HG03342 (cell line): Measurements from ENCODE around the gene SLX4.
"Not testable (repeated sequence)": the region's sequence is repeated elsewhere in the genome, so short reads cannot be mapped to it uniquely, and the experiment has no call there.

Source experiments
- ATAC-seq: cut with Tn5 transposase; IDR thresholded peaks from one replicate; pipeline ENCODE4 v1.9.1; 2021; ENCODE audit warnings: mild to moderate bottlenecking, moderate library complexity; ENCODE audit not compliant: unreplicated experiment

The SLX4 gene

DNA sequence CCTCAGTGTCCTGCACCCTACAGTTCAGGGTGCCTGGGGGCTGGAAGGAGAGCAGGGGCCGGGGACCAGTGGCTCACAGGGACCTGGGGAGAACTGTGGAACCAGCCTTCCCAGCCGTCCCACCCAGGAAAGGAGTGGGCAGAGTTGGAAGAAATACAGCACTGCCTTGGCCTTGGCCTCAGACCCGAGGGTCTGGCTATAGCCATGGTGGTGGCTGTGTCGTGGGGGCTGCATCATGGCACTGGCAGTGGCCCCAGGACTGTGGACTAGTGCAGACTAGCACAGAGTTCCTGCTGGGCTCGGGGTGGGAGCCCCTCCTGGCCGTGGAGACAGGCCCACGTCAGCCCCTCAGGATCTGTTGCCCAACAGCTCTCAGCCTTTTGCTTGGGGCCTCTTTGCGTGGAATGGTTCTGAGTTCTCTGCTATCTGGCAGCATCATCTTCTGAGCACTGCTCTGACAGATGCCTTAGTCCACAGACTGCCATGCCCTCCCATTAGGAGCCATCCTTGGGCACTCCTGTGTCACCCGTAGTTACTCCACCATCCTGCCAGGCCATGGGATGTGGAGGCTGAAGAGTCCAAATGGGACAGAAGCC, 30.5 kb upstream of the SLX4 start:
- ATAC-seq = no peak

DNA sequence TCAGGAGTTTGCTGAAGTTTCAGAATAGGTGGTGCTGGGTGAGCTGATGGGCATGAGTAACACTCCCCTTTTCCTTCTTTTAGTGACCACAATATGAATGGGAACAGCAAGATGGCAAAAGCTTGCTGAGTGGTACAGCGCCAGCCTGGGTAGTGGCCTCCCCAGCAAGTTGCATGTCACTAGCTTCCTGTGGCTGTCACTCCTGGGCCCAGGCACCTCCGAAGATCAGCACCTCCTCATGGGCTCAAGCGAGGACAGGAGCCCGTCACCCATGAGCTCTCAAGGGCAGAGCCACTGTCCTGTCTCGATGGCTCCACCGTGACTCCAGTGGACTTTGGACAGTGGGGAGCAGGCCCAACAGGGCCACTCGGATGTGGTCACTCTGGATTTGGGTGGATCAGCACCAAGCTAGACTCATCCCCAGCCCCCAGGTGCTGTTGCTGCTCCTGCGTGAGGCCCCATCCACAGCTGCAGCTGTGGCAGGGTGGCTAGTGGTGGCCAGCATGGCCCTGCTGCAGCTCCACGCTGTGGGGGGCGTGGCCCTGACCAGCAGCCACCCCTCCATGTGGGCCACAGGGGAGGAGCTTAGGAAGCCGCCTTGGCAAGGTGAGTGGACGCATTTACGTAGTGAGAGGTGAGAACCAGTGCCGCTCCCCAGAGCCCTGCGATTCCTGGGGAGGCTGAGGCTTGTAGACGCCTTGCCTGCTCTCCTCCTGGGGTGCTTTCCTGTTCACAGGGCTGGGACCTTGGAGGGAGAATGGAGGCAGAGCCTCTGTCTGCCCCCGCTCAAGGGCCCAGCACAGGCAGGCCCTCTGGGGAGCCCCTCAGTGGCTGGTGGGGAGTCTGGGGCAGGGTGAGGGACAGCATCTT, 29.5 kb upstream of the SLX4 start:
- ATAC-seq = no peak

DNA sequence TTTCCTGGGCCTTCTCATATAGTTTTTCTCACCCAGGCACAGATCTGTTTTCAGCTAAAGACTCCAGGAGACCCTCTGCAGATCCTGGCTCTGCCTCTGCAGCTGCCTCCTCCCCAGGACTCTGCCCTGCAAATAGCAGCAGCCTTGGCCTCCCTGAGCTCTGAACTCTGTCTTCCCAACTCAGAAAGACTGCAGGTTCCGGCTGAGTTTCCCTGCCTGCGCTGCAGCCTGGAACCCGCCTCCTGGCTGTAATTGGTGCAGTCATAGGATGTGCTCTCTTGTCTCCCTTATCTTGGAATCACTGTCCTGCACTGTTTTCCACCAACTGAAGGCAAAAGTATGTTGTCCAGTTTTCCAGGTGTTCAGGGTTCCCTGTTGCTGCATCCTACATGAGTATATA, 28.8 kb upstream of the SLX4 start:
- ATAC-seq = no peak

DNA sequence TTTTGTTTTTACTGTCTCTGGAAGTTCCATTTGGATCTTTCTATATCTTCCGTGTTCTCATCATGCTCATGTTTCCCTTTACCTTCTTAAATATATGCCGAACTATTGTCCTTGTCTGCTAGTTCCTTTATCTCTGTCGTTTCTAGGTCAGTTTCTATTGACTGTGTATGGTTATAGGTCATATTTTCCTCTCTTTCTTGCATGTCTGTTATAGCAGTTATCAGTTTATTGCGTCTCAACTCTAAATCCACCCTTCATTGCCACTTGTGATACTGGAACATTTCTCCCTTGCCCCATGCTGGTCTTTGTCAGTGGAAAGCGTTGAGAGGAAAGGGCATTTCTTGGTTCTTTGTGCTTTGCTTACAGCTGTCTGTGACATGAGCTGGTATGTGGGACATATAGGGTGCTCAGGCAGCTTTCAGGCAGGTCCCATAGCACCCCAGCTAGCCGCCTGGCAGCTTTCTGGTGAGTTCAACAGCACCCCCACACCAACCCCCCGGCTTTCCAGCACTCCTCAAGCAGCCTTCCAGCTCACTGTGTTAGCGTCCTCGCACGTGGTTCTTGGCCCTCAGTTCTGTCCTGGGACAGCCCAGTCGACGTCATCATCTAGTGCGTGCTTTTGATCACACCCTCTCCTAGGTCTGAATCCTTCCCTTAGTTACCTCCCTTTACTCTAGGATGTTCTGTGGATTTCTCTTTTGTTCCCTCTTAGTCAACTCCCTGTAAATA, 27.7 kb upstream of the SLX4 start:
- ATAC-seq = no peak

DNA sequence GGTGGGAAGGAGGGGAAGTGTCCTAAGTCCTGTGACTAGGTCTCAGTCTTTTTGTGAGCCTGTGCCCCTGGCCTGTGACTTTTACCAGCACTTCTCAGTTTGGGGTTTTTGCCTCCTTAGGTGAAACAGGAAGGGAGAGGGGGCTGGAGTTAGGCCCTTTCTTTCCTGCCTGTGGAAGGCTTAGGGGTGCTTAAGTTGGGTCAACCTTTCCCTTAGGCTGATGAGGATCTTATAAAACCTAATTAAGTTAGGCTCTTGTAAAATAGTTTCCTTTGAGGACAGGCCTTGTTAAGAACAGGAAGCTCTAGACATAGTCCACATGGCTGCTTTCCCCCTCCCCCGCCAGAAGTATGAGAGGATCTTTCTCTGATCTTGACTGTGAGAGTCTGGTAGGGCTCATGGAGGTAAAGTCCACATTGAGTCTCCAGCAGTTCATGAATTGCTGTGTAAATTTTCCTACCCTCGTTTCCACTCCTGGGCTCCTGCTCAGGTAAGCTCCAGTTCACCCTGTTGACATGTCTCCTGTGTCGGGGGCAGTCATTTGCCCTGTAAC, 26.0 kb upstream of the SLX4 start:
- ATAC-seq = no peak

DNA sequence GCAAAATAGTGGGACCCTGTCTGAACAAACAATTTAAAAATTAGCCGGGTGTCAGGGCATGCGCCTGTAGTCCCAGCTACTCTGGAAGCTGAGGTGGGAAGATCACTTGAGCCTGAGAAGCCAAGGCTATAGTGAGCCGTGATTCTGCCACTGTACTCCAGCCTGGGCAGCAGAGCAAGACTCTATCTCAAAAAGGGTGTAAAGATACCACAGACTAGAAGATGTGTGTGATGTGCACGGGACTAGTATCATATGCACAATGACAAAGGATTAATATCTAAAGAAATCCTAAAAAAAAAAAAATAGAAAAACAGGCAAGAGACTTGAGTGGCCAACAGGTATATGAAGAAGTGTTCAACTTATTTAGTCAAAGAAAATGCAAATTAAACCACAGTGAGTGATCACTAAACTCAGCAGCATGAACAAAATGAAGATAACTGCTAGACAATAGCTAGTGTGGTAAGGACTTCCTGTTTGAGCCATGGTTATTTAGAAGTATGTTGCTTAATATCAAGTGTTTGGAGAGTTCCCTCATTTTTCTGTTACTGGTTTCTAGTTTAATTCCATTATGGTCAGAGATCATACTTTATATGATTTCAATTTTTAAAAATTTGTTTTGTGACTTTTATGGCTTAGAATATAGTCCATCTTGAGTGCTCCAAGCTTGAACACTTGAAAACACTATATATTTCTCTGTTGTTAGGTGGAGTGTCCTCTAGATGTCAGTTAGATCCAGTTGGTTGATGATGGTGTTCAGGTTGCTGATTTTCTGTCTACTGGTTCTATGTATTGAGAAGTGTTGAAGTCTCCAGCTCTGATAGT, 14.7 kb upstream of the SLX4 start:
- peak; percentile 57 for ATAC-seq

DNA sequence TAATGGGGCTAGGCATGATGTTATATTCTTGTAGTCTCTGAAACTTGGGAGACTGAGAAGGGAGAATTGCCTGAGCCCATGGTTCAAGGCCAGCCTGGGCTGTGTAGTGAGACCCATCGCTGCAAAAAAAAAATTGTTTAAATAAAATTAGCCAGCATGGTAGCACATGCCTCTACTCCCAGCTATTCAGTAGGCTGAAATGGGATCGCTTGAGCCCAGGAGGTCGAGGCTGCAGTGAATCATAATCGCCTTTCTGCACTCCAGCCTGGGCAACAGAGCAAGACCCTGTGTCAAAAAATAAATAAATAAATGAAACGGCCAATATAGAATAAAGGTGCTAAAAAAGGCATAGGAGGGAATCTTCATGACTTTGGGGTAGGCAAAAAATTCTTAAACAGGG, 13.9 kb upstream of the SLX4 start:
- no peak for ATAC-seq

DNA sequence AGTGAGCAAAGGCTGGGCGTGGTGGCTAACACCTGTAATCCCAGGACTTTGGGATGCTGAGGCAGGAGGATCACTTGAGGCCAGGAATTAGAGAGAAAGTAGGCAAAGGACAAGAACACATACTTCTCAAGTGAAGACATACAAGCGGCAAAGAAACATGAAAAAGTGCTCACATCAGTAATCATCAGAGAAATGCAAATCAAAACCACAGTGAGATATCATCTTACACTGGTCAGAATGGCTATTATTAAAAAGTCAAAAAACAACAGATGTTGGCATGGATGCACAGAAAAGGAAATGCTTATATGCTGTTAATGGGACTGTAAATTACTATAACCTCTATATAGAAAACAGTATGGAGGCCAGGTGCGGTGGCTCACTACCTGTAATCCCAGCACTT, 12.2 kb upstream of the SLX4 start:
- no peak for ATAC-seq

DNA sequence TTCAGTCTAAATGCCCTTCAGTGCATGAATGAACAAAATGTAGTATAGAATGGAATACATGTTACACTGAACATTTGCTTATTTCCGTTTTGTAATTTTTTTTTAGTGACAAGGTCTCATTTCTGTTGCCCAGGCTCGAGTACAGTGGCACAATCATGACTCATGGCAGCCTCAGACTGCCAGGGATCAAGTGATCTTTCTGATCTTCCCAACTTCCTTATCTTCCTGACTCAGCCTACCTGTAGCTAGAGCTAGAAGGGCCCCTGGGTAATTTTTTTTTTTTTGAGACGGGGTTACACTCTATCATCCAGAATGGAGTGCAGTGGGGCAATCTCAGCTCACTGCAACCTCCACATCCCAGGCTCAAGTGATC, 7.3 kb upstream of the SLX4 start:
- ATAC-seq = no peak

DNA sequence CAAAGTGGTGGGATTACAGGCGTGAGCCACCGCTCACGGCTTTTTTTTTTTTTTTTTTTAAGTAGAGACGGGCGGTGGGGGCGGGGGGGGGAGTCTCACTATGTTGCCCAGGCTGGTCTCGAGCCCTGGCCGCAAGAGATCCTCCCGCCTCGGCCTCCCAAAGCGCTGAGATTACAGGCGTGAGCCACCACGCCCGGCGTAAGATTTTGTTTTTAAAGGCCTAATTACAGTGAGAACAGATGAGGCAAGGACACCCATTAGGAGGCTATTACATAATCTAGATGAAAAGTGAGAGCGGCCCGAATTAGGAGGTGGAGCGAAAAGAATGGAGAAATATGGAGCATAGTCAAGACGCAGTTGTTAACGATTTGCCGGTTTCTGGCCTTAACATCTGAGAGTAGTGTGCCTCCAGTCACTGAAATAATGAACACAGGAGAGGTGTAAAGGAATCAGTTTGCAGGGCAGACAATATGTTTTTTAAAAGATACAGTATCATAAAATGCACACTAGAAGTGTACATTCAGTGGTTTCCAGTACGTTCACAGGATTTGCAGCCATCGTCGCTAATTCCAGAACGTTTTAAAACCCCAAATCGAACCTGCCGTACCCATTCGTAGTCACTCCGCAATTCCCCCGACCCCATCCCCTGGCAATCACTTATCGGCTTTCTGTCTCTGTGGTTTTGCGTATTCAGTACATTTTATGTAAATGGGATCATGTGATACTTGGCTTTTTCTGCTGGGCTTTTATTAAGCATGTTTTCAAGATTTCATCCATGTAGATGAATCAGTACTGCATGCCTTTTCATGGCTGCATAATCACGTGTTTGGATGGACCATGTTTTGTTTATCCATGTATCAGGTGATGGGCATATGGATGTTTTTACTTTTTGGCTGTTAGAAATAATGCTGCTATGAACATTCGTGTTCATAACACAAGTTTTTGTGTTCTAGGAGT, 1.4 kb upstream of the SLX4 start:
- no peak for ATAC-seq

DNA sequence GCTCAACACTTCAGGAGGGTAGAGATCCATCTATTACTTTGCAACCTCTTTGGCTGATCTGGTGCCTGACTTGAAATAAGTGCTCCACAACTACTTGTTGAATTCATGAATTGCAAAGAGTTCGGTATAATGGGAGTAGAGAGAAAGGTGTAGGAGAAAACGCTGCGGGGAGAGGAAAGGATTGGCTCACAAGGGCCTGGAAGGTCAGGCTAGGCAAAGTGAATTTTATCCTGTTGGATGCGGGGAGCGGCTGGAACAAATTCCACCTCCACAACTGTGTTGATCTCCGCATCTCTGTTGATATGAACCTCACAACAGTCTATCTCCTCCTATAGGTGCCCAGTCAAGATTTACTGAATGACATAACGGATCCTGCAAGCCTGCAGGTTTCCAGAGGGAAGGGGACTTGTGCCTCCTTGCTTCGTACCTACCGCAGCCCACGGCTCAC, 684 bp downstream of the SLX4 start:
- ATAC-seq = no peak

DNA sequence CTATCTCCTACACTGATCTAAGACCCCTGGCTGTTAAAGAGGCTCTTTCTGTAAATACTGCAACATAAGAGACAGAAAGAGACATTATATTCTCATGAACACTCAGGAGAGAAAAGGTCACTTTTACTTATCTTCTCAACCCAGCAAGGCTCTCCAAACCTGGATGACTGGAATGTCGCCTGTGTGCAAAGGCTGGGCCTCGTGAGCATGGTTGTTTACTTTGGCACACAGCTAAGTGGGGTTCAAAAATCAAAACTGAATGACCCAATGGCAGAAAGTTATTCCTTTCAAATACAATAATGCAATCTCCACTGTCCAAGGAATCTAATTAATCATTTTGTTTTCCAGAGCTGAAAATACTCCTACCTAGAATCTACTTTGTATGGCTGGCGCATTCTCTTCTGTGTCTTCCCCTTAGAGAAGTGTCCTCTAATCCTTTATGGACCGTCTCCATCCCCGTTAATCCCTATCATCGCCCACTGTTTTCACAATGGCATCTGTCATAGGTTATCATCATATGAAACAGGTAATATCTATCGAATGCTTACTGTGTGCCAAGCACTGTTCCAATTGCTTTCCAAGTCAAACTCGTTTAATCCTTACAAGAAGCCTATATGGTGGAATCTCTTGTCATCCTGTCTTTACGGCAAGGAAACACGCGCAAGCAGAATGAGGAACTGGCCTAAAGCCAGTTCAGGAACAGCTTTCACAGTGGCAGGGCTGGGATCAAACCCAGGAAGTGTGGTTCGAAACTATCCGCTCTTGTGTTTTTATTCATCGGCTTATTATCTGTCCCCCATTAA, 1.3 kb downstream of the SLX4 start:
- ATAC-seq = no peak

DNA sequence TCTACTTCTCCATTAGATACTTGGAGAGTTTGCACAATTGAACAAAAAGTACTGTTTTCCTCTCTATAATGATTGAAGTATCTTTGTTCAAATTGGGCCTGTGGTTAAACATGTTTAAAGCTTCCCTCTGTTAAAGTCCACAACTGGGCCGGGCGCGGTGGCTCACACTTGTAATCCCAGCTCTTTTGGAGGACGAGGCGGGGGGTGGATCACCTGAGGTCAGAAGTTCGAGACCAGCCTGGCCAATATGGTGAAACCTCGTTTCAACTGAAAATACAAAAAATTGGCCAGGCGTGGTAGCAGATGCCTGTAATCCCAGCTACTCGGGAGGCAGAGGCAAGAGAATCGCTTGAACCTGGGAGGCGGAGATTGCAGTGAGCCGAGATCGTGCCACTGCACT, 2.4 kb downstream of the SLX4 start:
- ATAC-seq = not testable (repeated sequence)

DNA sequence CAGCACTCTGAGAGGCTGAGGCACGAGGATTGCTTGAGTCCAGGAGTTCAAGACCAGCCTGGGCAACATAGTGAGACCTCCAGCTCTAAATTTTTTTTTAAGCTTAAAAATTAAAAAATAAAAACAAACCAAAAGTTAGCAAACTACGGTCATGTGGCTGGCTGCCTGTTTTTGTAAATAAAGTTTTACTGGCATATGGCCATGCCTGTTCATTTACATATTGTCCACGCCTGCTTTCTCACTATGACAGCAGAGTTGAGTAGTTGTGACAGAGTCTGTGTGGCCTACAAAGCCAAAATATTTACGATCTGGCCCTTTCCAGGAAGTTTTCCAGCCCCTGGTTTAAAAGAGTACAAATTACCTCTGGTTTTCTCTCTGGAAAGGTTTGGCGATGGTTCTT, 3.3 kb downstream of the SLX4 start:
- ATAC-seq = no peak

DNA sequence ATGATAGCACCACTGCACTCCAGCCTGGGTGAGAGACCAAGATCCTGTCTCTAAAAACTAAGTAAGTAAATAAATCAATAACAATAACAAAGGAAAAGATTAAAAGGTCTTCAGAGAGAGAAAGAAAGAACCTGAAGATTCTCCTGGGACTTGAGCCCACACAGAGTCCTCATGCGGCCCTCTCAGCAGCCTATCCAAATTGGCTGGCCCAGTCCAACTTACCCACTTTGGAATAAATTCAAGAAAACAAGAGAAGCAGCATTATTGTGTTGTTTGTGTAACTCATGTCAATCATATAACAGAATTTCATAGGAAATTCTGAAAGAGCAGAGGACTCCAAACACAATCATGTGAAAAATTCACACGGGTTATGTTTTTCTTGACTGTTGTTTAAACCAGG, 3.8 kb downstream of the SLX4 start:
- no peak for ATAC-seq

DNA sequence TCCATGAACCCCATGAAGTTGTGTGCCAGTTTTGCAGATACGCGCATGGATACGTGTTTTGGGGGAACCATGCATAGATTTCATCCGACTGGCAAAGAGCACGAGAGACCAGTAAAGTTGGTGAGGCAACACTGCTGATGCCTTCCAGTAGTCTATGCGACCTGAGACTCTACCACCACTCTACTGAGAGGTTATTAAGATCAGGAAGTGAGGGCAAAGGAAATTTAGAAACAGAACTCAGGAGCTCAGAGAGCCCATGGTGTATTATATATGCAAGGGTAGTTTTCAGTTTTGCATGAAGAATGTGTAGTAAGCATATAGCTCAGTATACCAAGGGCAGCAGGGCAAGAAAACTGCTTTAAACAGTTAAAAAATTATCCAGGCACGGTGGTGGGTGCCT, 4.2 kb downstream of the SLX4 start:
- no peak for ATAC-seq

DNA sequence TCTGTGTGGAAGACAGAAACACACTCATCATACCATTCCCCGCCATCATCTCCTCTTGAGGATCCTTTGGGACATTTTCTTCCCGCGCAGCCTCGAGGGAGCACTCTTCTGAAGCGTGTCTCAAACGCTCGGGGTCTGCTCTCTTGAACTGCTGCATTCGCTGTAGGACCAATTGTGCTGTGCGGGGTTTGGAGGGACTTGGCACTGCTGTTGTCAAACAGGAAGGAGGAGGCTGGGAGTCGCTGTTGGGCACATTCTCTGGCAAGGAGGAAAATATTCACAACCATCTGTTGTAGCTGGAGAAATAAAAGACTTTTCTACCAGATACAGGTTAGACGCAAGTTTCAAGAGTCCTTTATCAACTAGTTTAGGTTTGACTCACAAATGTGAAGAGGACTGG, 5.0 kb downstream of the SLX4 start:
- ATAC-seq = no peak

DNA sequence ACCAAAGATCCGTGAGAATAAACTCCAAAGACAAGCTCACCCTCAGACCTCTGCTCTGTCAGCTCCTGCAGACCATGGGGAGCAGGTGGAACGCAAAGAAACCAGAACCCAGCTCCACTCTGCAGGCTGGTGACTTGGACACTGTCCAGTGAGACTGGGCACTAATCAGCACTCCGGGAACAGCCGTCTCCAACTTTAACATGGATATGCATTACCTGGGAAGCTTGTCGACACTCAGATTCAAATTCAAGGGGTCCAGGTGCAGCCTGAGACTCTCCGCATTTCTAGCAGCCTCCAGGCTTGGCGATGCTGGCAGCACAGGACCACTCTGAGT, 9.1 kb downstream of the SLX4 start:
- no peak for ATAC-seq
